ENCODE measurements around the gene MTOR. TPM values are rescaled to one million over a fixed set of nuclear protein-coding genes. Genes with fewer than 3 reads are reported as not detected.

MTOR gene
- total and polyA plus RNA-seq, 2 donors (not counting 3 experiments of a cell fraction or from before 2014, with no cell fraction given): 33.5 to 50.4 TPM

DNA sequence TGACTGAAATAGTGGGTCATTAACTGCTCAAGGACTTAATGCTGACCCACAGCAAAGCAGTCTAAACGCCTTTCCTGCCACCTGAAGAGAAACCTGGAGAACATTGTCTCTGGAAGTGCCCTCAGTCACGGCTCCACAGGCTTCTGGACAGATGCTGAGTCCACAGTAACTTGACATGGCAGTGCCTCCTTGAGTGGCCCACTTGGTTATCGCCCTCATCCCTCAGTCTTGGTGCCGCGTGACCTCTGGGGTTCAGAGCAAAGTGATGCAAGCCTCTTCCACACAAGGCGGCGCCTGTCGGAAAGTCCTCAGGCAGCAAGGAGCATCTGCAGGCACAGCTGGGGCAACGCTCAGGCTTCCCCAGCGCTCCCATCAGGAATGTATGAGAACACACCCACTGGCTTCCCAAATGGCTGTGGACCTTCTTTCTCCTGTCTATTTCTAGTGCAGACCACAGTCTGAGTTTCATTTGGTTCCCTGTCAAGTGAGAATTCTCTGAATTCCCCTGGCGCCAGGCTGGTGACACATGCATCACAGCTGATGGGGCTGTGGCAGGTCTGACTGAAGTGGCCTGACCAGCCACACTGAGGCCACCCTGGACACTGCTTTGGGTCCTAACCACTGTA is 86.2 kb downstream of the MTOR start:
- no peak for TF ChIP-seq FOS (IDR thresholded peaks at IDR 0.05; ENCODE audit: borderline replicate concordance, insufficient read depth, low read length)
- TF ChIP-seq, protein P1, sequence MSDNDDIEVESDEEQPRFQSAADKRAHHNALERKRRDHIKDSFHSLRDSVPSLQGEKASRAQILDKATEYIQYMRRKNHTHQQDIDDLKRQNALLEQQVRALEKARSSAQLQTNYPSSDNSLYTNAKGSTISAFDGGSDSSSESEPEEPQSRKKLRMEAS (IDR thresholded peaks at IDR 0.05; ENCODE audit: insufficient read depth, insufficient read length): no peak
- TF ChIP-seq, protein P2, sequence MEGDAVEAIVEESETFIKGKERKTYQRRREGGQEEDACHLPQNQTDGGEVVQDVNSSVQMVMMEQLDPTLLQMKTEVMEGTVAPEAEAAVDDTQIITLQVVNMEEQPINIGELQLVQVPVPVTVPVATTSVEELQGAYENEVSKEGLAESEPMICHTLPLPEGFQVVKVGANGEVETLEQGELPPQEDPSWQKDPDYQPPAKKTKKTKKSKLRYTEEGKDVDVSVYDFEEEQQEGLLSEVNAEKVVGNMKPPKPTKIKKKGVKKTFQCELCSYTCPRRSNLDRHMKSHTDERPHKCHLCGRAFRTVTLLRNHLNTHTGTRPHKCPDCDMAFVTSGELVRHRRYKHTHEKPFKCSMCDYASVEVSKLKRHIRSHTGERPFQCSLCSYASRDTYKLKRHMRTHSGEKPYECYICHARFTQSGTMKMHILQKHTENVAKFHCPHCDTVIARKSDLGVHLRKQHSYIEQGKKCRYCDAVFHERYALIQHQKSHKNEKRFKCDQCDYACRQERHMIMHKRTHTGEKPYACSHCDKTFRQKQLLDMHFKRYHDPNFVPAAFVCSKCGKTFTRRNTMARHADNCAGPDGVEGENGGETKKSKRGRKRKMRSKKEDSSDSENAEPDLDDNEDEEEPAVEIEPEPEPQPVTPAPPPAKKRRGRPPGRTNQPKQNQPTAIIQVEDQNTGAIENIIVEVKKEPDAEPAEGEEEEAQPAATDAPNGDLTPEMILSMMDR (IDR thresholded peaks at IDR 0.05; ENCODE audit: extremely low read depth in 1 of 2, insufficient read depth in 1 of 2, low read depth in 1 of 2, low read length in 2 of 2): no peak
- TF ChIP-seq POLR2A (IDR thresholded peaks at IDR 0.05; ENCODE audit: low read depth, low read length): no peak
- TF ChIP-seq JUN (IDR thresholded peaks at IDR 0.05; ENCODE audit: borderline replicate concordance, insufficient read depth, insufficient read length, low read depth): no peak
- TF ChIP-seq MYC (IDR thresholded peaks at IDR 0.05; ENCODE audit: low read depth, low read length): no peak
- TF ChIP-seq GATA2 (IDR thresholded peaks at IDR 0.05; ENCODE audit: insufficient read depth, insufficient read length, low read depth, low read length): no peak
- TF ChIP-seq EZH2 (IDR thresholded peaks at IDR 0.05; ENCODE audit: borderline replicate concordance, low read depth, low read length, severe bottlenecking): no peak
- no peak for TF ChIP-seq POLR2AphosphoS5 (IDR thresholded peaks at IDR 0.05; ENCODE audit: insufficient read depth, low read depth, low read length)
- FAIRE-seq (no peak), DNase-seq (ENCODE audit: low read depth, low spot score) (no peak)
- H3K4me2 ChIP-seq (ENCODE audit: insufficient read depth, low read length): no peak overlapping the region
- dilution Hi-C loops (cut with MboI; ENCODE audit: extremely low pct_ligation_motif_present, low sequenced_read_pairs) (no loop called here), intact Hi-C loops (cut with micrococcal nuclease) (no loop called here)
- H3K9ac ChIP-seq (replicated peaks; ENCODE audit: extremely low read depth, insufficient read depth, low read length): no peak overlapping the region
- H3K27me3 ChIP-seq (ENCODE audit: control insufficient read depth in 2 of 2, insufficient read depth in 2 of 2, low read length in 2 of 2): no peaks in the 10 kb centered on the region
- no peak overlapping the region for H3K27ac ChIP-seq (ENCODE audit: insufficient read depth, low read depth, low read length)
- BruUV-seq (replicated peaks): no TSS peak
- ChIA-PET CTCF (interaction anchor here (0.8 kb wide), 1 partner anchor 469 kb away, joined by 3 read pairs; no protein-coding TSS in a partner anchor), POLR2A (no interaction called here)
- H3K4me1 ChIP-seq (ENCODE audit: control insufficient read depth, extremely low read depth, insufficient read depth, low read length): no peaks in the 10 kb centered on the region
- no peaks in the 10 kb centered on the region for H3K79me2 ChIP-seq (ENCODE audit: control insufficient read depth, insufficient read depth, low read length)
- no peak overlapping the region for H2AFZ ChIP-seq (ENCODE audit: low read depth, low read length)
- no peaks in the 10 kb centered on the region for H4K20me1 ChIP-seq (replicated peaks; ENCODE audit: control insufficient read depth, extremely low read depth, insufficient read depth, low read length)
- H3K36me3 ChIP-seq (ENCODE audit: control insufficient read depth in 2 of 2, extremely low read depth in 1 of 2, insufficient read depth in 2 of 2, low read length in 2 of 2): peaks cover 1 to 4% of the 10 kb centered on the region in 2 experiments
- no peaks in the 10 kb centered on the region for H3K9me1 ChIP-seq (replicated peaks; ENCODE audit: control insufficient read depth, extremely low read depth, insufficient read depth, low read length)
- H3K4me3 ChIP-seq (replicated peaks in 1 of 3; ENCODE audit: insufficient read depth in 1 of 3, low read depth in 1 of 3, low read length in 3 of 3): no peak overlapping the region
- no peaks in the 10 kb centered on the region for H3K9me3 ChIP-seq (replicated peaks; ENCODE audit: control insufficient read depth, insufficient read depth, low read length)

Measured in endothelial cell of umbilical vein (primary cell).